CD8-positive, alpha-beta memory T cell (primary cell): ENCODE results near the gene SH2B2. TPM values are rescaled to one million over a fixed set of nuclear protein-coding genes. Genes with fewer than 3 reads are reported as not detected.

ENCODE experiments used
- CTCF ChIA-PET: fragments of 350-600 bp; sonication (Branson Sonifier 250); formaldehyde crosslinking; loops from one replicate; lab custom pipeline; 2021; ENCODE audit warnings: antibody characterized with exemption; lab: Charles Lee
- POLR2A ChIA-PET: fragments of 350-600 bp; sonication (Branson Sonifier 250); formaldehyde crosslinking; loops from one replicate; lab custom pipeline; 2021; ENCODE audit warnings: antibody characterized with exemption; lab: Charles Lee
- DNase-seq, 5 donors: peaks; one replicate each; pipeline versions ENCODE4 v3.0.0 to v3.0.0-alpha.2; 2020 to 2022; ENCODE audit warnings: mixed read lengths in 1 of 5
- H3K27ac ChIP-seq: one replicate; pipeline ENCODE4 v1.7.0; 2013; ENCODE audit warnings: low read depth, mild to moderate bottlenecking, low read length, moderate library complexity
- H3K27me3 ChIP-seq: 2 replicates; pipeline ENCODE4 v1.7.0; 2013; ENCODE audit warnings: low read length, mild to moderate bottlenecking; ENCODE audit not compliant: insufficient read depth, poor library complexity, severe bottlenecking
- H3K36me3 ChIP-seq: 2 replicates; pipeline ENCODE4 v1.7.0; 2013; ENCODE audit warnings: mild to moderate bottlenecking, low read length, moderate library complexity; ENCODE audit not compliant: insufficient read depth
- H3K4me1 ChIP-seq: 2 replicates; pipeline ENCODE4 v1.7.0; 2013; ENCODE audit warnings: mild to moderate bottlenecking, low read length, moderate library complexity; ENCODE audit not compliant: insufficient read depth
- H3K4me3 ChIP-seq: 2 replicates; pipeline ENCODE4 v1.7.0; 2013; ENCODE audit warnings: mild to moderate bottlenecking, low read length
- H3K9me3 ChIP-seq: 2 replicates; pipeline ENCODE4 v1.7.0; 2013; ENCODE audit warnings: mild to moderate bottlenecking, low read length
- H3K27ac Mint-ChIP-seq, 8 donors: one replicate each; pipeline ENCODE4 v1.8.0; 2020 to 2021; ENCODE audit warnings: mixed read lengths in 8 of 8, mild to moderate bottlenecking in 6 of 8, inconsistent platforms in 3 of 8, moderate library complexity in 3 of 8
- H3K27me3 Mint-ChIP-seq, 2 donors: one replicate each; pipeline ENCODE4 v1.8.0; 2020 to 2021; ENCODE audit warnings: mixed read lengths in 2 of 2, mild to moderate bottlenecking in 1 of 2, moderate library complexity in 1 of 2
- H3K36me3 Mint-ChIP-seq, 3 donors: one replicate each; pipeline ENCODE4 v1.8.0; 2020 to 2021; ENCODE audit warnings: mixed read lengths in 3 of 3, inconsistent platforms in 1 of 3, mild to moderate bottlenecking in 1 of 3
- H3K4me1 Mint-ChIP-seq, 3 donors: one replicate each; pipeline ENCODE4 v1.8.0; 2020 to 2021; ENCODE audit warnings: mixed read lengths in 3 of 3, inconsistent platforms in 1 of 3, mild to moderate bottlenecking in 1 of 3
- H3K4me3 Mint-ChIP-seq, 7 donors: one replicate each; pipeline ENCODE4 v1.8.0; 2020 to 2021; ENCODE audit warnings: mixed read lengths in 7 of 7, mild to moderate bottlenecking in 6 of 7, moderate library complexity in 4 of 7, inconsistent platforms in 2 of 7
- H3K9me3 Mint-ChIP-seq, 5 donors: one replicate each; pipeline ENCODE4 v1.8.0; 2020 to 2022; ENCODE audit warnings: mixed read lengths in 5 of 5, mild to moderate bottlenecking in 3 of 5, moderate library complexity in 2 of 5, inconsistent platforms in 1 of 5
- polyA plus RNA-seq: library from polyadenylated mRNA; unstranded; fragments of 300-500 nt; fragmentation: Illumina TruSeq; gene quantifications from one replicate; pipeline ENCODE4 v1.2.3, GENCODE V29; 2021
- total RNA-seq, 2 experiments: library from RNA; stranded (reverse); gene quantifications; one replicate each; pipeline ENCODE4 v1.2.3, GENCODE V29; 2021

Gene SH2B2
- total and polyA plus RNA-seq, 3 experiments from 2014 or later, result 1.5 to 1.8 (median 1.8) TPM

GRCh38 chr7:102317231-102318059 lies 30.8 kb downstream of the SH2B2 start:
- Mint-ChIP-seq H3K9me3 (no peaks in the 10 kb centered on the region), H3K27ac (peak overlapping the region in 1 of 8 donors; percentile 60), H3K36me3 (no peaks in the 10 kb centered on the region), H3K4me1 (peaks cover 0 to 3% (median 0%) of the 10 kb centered on the region in 3 donors), H3K4me3 (no peak overlapping the region), H3K27me3 (peaks cover 0 to 17% of the 10 kb centered on the region in 2 donors)
- H3K27ac ChIP-seq, result no peak overlapping the region
- DNase-seq, result no peak
- H3K4me3 ChIP-seq, result no peak overlapping the region
- ChIA-PET POLR2A (no interaction called here), CTCF (no interaction called here)
- H3K36me3 ChIP-seq, result no peaks in the 10 kb centered on the region
- no peaks in the 10 kb centered on the region for H3K4me1 ChIP-seq
- H3K27me3 ChIP-seq, result no peaks in the 10 kb centered on the region
- H3K9me3 ChIP-seq, result no peaks in the 10 kb centered on the region

DNA sequence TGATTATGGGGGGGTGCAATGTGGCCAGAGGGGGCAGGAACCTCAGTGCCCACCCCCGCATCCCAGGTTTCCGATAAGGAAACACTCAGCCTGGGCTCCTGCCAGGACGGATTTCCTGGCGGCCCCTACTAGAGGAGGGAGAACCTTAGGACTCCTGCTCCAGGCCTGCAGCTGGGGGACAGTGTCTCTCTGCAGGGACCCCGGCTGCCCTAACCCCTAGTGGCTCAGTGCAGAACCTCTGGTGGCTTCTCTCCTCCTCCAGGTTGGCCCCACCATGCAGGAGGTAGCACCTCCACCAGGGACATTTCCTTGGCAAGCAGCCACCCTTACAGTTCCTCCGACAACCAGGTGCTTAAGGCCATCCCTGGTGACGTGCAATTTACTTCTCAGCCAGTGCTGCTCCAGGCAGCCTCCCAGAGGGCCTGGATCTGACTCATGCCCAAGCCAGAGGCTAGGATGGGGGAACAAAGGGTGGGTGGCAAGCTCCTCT lies 31.9 kb downstream of the SH2B2 start:
- no peak overlapping the region for H3K27ac ChIP-seq
- H3K4me1 Mint-ChIP-seq, result peaks cover 0 to 3% (median 0%) of the 10 kb centered on the region in 3 donors
- no peaks in the 10 kb centered on the region for H3K9me3 ChIP-seq
- H3K9me3 Mint-ChIP-seq, result no peaks in the 10 kb centered on the region
- peak overlapping the region in 1 of 8 donors; percentile 32 for H3K27ac Mint-ChIP-seq
- no peaks in the 10 kb centered on the region for H3K36me3 Mint-ChIP-seq
- DNase-seq, result no peak
- H3K27me3 ChIP-seq, result peaks cover 3% of the 10 kb centered on the region
- ChIA-PET CTCF (no interaction called here), POLR2A (no interaction called here)
- no peak overlapping the region for H3K4me3 ChIP-seq
- peaks cover 3 to 22% of the 10 kb centered on the region in 2 donors for H3K27me3 Mint-ChIP-seq
- no peaks in the 10 kb centered on the region for H3K4me1 ChIP-seq
- no peak overlapping the region for H3K4me3 Mint-ChIP-seq
- no peaks in the 10 kb centered on the region for H3K36me3 ChIP-seq

DNA sequence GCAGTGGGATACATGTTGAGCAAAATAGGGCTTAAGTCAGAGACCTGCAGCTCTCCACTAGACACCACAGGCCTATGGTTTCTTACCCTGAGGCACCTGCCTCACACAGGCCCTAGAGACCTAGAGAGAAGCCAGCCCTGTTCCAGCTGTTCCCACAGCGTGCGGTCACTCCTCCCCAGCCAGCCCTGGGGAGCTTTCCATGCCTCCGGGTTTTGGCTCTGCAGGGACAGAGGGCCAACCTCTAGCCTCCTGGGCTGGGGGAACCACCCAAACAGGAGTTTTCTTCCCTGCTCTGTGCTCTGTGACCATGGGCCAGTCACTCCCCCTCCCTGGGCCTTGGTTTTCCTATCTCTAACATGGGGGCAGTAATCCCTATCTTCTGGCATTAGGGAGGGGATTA lies 33.0 kb downstream of the SH2B2 start:
- H3K4me1 ChIP-seq, result no peaks in the 10 kb centered on the region
- Mint-ChIP-seq H3K4me1 (peaks cover 0 to 3% (median 0%) of the 10 kb centered on the region in 3 donors), H3K27ac (no peak overlapping the region), H3K36me3 (no peaks in the 10 kb centered on the region), H3K9me3 (no peaks in the 10 kb centered on the region), H3K27me3 (peaks cover 7 to 26% of the 10 kb centered on the region in 2 donors), H3K4me3 (no peak overlapping the region)
- no peak for DNase-seq
- no peaks in the 10 kb centered on the region for H3K9me3 ChIP-seq
- H3K27ac ChIP-seq, result no peak overlapping the region
- POLR2A ChIA-PET, result no interaction called here
- CTCF ChIA-PET, result no interaction called here
- H3K36me3 ChIP-seq, result no peaks in the 10 kb centered on the region
- peaks cover 3% of the 10 kb centered on the region for H3K27me3 ChIP-seq
- no peak overlapping the region for H3K4me3 ChIP-seq

DNA sequence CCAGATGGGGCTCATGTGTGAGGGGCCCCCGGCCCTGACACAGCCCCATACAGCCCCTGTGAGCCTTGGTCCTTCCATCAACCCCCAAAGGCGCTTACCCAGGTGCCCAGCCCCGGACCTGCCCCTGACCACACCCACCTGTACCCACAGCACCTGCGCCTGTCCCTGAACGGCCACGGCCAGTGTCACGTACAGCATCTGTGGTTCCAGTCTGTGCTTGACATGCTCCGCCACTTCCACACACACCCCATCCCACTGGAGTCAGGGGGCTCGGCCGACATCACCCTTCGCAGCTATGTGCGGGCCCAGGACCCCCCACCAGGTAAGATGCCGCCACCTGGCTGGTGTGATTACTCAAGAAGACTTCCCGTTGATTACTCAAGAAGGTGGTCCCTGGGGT lies 33.5 kb downstream of the SH2B2 start:
- H3K4me1 ChIP-seq, result no peaks in the 10 kb centered on the region
- Mint-ChIP-seq H3K36me3 (no peaks in the 10 kb centered on the region), H3K27ac (peak overlapping the region in 2 of 8 donors; percentile 23 to 42), H3K4me3 (no peak overlapping the region), H3K9me3 (no peaks in the 10 kb centered on the region), H3K4me1 (peaks cover 0 to 3% (median 0%) of the 10 kb centered on the region in 3 donors), H3K27me3 (peaks cover 7 to 26% of the 10 kb centered on the region in 2 donors)
- CTCF ChIA-PET, result no interaction called here
- no peak for DNase-seq
- H3K27ac ChIP-seq, result no peak overlapping the region
- peaks cover 3% of the 10 kb centered on the region for H3K27me3 ChIP-seq
- no peaks in the 10 kb centered on the region for H3K36me3 ChIP-seq
- POLR2A ChIA-PET, result no interaction called here
- no peaks in the 10 kb centered on the region for H3K9me3 ChIP-seq
- no peak overlapping the region for H3K4me3 ChIP-seq

DNA sequence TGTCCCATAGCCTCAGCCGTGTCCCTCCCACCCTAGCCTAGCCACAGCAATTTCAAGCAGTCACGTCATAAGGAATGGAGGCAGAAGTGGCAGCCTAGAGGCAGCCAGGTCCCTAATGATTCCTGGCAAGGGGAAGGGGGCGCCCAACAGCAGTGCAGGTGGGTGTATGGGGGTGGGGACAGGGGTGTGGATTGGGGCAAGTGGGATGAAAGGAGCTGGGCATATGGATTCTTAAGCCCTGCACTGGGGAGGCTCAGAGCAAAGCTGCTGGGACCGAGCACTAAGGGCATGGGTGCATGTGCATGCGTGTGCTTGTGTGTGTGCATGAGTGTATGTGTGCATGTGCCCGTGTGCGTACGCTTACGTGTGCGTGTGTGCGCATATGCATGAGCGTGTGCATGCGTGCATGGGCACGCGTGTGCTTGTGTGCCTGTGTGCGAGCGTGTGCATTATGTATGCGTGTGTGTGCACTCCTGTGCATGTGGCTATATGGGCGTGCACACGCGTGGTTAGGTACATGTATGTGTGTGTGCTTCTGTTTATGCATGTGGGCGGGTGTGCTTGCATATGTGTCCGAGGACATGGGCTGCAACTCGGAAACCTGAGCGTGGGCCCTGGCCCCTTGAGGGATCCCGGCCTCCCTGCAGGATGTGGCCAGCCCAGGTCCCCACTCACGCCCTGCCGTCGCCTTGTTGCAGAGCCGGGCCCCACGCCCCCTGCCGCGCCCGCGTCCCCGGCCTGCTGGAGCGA lies 34.1 kb downstream of the SH2B2 start:
- Histone ChIP-seq H3K27ac (no peak overlapping the region), H3K4me1 (no peaks in the 10 kb centered on the region), H3K27me3 (peaks cover 3% of the 10 kb centered on the region), H3K36me3 (no peaks in the 10 kb centered on the region), H3K4me3 (no peak overlapping the region), H3K9me3 (no peaks in the 10 kb centered on the region)
- no peak for DNase-seq
- Mint-ChIP-seq H3K9me3 (no peaks in the 10 kb centered on the region), H3K36me3 (no peaks in the 10 kb centered on the region), H3K4me3 (peak overlapping the region in 1 of 7 donors; percentile 50), H3K27ac (peak overlapping the region in 2 of 8 donors; percentile 23 to 42), H3K27me3 (peaks cover 7 to 26% of the 10 kb centered on the region in 2 donors), H3K4me1 (peaks cover 0 to 3% (median 0%) of the 10 kb centered on the region in 3 donors)
- POLR2A ChIA-PET, result no interaction called here
- CTCF ChIA-PET, result no interaction called here

GRCh38 chr7:102321351-102322201 lies 34.9 kb downstream of the SH2B2 start:
- H3K27me3 ChIP-seq, result peaks cover 3% of the 10 kb centered on the region
- Mint-ChIP-seq H3K27ac (no peak overlapping the region), H3K36me3 (no peaks in the 10 kb centered on the region), H3K4me1 (peaks cover 0 to 3% (median 0%) of the 10 kb centered on the region in 3 donors), H3K4me3 (no peak overlapping the region), H3K27me3 (peaks cover 7 to 28% of the 10 kb centered on the region in 2 donors), H3K9me3 (no peaks in the 10 kb centered on the region)
- H3K9me3 ChIP-seq, result no peaks in the 10 kb centered on the region
- no peak for DNase-seq
- H3K36me3 ChIP-seq, result no peaks in the 10 kb centered on the region
- no peak overlapping the region for H3K4me3 ChIP-seq
- CTCF ChIA-PET, result no interaction called here
- H3K4me1 ChIP-seq, result no peaks in the 10 kb centered on the region
- H3K27ac ChIP-seq, result no peak overlapping the region
- POLR2A ChIA-PET, result no interaction called here

GRCh38 chr7:102322202-102322715 lies 35.6 kb downstream of the SH2B2 start:
- POLR2A ChIA-PET, result no interaction called here
- CTCF ChIA-PET, result no interaction called here
- Histone ChIP-seq H3K9me3 (no peaks in the 10 kb centered on the region), H3K27me3 (peaks cover 3% of the 10 kb centered on the region), H3K36me3 (no peaks in the 10 kb centered on the region), H3K27ac (no peak overlapping the region), H3K4me1 (no peaks in the 10 kb centered on the region), H3K4me3 (no peak overlapping the region)
- Mint-ChIP-seq H3K4me3 (no peak overlapping the region), H3K4me1 (peaks cover 0 to 3% (median 0%) of the 10 kb centered on the region in 3 donors), H3K36me3 (no peaks in the 10 kb centered on the region), H3K27me3 (peaks cover 8 to 33% of the 10 kb centered on the region in 2 donors), H3K9me3 (no peaks in the 10 kb centered on the region), H3K27ac (no peak overlapping the region)
- DNase-seq, result no peak
